ENCODE measurements around the gene BTD.
"Not testable (repeated sequence)": the region's sequence is repeated elsewhere in the genome, so short reads cannot be mapped to it uniquely, and the experiment has no call there.

BTD gene

DNA sequence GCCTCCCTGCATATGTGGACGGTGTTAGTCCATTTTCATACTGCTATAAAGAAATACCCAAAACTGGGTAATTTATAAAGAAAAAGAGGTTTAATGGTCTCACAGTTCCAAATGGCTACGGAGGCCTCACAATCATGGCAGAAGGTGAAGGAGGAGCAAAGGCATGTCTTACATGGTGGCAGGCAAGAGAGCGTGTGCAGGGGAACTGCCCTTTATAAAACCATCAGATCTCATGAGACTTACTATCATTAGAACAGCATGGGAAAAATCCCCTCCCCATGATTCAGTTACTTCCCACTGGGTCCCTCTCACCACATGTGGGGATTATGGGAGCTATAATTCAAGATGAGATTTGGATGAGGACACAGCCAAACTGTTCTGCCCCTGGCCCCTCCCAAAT is 1.3 kb downstream of the BTD start:
- in situ Hi-C loops (cut with MboI; ENCODE audit: low sequenced_read_pairs) = not testable (repeated sequence)

DNA sequence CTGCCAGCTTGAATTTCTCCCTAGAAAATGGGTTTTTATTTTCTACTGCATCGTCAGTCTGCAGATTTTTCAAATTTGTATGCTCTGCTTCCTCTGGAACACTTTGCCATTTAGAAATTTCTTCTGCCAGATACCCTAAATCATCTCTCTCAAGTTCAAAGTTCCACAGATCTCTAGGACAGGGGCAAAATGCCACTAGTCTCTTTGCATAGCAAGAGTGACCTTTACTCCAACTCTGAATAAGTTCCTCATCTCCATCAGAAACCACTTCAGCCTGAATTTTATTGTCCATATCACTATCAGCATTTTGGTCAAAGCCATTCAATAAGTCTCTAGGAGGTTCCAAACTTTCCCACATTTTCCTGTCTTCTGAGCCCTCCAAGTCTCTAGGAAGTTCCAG is 3.0 kb downstream of the BTD start:
- in situ Hi-C loops (cut with MboI; ENCODE audit: low sequenced_read_pairs) = not testable (repeated sequence)

DNA sequence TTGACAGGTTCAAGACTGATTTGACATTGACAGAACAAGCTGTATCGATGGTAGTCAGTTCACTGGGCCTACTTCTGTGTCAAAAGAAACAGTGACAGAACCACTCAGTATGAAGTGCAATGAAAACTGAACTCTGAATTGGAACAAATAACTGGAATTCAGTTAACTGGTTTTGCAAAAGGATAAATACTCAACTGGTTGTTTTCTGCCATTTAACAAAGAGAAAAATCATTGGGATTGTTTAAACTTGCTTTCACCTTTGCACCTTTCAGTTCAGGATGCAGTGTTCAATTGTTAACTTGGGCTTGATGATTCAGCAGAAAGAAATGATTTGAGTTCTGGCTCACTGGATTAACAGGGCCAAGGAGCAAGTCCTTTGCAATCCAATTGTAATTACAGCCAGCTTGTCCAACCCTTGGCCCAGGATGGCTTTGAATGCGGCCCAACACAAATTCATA is 4.9 kb downstream of the BTD start:
- in situ Hi-C loops (cut with MboI; ENCODE audit: low sequenced_read_pairs) = no loop called here

DNA sequence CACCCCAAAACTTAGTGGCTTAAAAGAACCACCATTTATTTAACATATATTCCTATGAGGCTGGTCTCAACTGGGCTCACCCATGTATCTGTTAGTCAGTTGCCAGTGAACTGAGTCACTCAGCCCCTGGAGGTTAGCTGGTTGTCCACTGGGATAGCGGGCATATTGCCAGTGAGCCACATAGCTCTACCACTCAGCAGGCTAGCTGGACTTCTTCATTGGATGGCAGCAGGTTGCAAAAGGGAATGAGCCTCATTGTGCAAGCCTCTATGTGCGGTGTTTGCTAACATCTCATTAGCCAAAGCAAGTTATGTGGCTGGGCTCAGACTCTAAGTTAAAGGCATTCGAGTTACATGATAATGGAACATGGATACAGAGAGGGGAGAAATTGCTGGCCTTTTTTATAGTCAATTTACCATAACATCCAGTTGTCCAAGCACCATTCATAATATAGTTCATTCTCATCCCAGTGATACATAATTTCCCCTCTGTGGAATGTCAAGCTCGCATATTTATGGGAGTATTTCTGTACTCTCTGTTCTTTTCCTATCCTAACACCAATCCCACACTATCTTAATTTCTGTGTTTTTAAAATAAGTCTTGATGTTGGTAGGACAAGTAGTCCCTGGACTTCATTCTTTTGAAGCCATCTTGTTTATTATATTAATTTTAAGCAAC is 8.7 kb downstream of the BTD start:
- in situ Hi-C loops (cut with MboI; ENCODE audit: low sequenced_read_pairs) = no loop called here

DNA sequence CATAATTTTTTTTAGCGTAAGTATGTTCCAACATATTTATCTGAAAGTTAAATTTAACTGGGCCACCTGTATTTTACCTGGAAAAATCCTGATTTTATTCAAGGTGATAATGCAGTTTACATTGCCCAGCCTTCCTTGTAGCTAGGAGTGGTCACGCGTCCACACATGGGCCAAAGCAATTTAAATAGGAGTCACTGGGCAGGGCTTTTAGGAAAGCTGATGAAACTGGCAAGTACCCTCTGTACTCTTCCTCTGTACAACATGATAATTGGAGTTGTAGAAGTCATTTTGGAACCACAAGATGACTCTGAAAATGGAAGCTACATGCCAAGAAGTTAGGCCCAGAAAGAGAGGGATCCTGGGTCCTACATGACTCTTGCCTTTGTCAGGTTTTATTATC is 9.5 kb downstream of the BTD start:
- in situ Hi-C loops (cut with MboI; ENCODE audit: low sequenced_read_pairs) = no loop called here

DNA sequence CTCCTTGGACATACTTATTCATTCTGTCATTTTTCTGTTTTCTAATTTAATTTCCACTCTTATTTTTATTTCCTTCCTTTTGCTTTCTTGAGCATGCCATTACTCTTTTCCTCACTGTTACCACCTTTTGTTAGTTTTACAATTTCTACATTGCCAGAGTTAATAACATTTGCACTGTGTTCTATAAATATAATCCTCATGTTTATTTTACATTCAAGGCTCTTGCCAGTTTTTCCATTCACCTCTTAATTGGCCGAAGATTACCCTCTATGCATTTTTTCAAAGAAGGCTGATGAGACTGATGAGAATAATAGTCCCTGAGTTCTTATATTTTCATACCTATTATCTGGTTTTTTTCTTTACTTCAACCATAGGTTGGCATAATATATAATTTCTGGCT is 10.5 kb downstream of the BTD start:
- in situ Hi-C loops (cut with MboI; ENCODE audit: low sequenced_read_pairs) = no loop called here

DNA sequence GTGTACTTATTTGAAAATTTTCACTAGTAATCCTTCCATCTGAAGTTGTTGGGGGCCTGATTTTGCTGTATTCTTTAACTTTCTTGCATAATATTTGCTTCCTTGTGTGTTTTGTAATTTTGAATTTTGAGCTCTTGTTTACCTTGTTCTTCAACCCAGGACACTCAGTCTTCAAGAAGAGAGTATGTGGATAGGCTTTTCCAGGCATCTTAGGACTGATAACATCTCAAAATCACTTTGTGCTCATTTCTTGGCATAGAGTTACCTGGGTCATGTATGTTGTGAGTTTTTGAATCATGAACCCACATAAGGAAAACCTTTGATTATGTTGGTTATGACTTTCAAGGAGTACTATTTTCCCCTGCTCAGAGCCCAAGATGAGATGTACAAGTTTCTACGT is 13.4 kb downstream of the BTD start:
- in situ Hi-C loops (cut with MboI; ENCODE audit: low sequenced_read_pairs) = no loop called here

DNA sequence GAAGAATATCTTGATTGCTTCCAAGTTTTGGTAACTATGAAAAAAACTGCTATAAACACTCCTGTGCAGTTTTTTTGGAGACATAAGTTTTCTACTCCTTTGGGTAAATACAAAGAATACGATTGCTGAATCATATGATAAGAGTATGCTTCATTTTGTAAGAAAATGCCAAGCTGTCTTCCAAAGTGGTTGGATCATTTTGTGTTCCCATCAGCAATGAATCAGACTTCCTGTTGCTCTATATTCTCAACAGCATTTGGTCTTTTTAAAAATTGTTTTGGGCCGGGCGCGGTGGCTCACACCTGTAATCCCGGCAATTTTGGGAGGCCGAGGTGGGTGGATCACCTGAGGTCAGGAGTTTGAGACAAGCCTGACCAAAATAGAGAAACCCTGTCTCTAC is 14.5 kb downstream of the BTD start:
- in situ Hi-C loops (cut with MboI; ENCODE audit: low sequenced_read_pairs) = no loop called here

DNA sequence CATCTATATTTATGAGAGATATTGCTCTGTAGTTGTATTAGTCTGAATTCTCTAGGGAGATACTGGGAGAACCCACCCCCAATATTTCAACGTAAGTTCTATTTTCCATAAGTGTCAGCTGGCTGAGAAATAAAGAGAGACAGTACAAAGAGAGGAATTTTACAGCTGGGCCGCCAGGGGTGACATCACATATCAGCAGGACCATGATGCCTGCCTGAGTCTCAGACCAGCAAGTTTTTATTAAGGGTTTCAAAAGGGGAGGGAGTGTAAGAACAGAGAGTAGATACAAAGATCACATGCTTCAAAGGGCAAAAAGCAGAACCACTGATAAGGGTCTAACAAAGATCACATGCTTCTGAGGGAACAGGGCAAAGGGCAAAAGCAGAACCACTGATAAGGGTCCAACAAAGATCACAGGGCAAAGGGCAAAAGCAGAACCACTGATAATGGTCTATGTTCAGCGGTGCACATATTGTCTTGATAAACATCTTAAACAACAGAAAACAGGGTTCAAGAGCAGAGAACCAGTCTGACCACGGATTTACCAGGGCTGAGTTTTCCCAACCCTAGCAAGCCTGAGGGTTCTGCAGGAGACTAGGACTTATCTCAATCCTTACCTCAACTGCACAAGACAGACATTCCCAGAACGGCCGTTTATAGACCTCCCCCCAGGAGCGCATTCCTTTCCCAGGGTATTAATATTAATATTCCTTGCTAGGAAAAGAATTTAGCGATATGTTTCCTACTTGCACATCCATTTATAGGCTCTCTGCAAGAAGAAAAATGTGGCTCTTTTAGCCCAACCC is 18.3 kb downstream of the BTD start:
- in situ Hi-C loops (cut with MboI; ENCODE audit: low sequenced_read_pairs) = not testable (repeated sequence)

DNA sequence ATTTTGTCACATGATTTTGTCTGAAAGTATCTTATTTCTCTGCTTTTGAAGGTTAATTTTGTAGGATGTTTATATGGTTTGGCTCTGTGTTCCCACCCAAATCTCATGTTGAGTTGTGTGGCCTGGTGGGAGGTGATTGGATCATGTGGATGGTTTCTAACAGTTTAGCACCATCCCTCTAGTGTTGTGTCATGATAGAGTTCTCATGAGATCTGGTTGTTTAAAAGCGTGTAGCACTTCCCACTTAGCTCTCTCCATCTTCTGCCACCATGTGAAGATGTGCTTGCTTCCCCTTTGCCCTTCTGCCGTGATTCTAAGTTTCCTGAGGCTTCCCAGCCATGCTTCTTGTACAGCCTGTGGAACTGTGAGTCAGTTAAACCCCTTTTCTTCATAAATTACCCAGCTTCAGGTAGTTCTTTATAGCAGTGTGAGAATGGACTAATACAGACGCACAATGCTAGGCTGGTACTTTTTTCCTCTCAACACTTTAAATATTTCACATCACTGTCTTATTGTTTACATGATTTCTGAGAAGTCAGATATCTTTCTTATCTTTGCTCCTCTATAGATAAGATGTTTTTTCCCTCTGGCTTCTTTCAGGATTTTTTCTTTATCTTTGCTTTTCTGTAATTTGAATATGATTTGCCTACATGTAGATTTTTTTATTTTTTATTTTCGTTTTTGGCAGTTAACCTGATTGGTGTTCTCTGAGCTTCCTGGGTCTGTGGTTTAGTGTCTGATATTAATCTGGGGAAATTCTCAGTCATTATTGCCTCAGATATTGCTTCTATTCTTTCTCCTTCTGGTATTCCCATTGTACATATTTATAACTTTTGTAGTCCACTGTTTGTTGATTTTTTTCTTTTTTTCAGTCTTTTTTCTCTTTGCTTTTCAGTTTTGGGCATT is 22.2 kb downstream of the BTD start:
- in situ Hi-C loops (cut with MboI; ENCODE audit: low sequenced_read_pairs) = no loop called here

DNA sequence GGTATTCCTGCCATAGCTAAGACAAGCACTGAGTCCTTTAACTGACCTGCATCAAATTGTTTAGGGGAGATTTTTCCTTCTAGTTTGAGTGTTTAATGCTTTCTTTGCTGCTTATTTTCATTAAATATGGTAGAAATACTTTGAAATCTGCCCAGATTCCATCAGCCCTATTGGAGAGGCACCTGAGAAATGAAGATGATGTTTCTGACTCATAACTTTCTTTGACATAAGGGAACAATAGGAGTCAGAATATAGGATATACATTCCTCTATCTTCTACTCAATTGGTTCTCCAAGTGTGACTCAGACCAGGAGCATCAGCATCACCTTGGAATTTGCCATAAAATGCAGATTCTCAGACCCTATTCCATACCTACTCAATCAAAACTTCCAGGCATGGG is 27.4 kb downstream of the BTD start:
- in situ Hi-C loops (cut with MboI; ENCODE audit: low sequenced_read_pairs) = loop anchor here (25.0 kb wide), 2 partner anchors 183 to 558 kb away; no protein-coding TSS in a partner anchor

DNA sequence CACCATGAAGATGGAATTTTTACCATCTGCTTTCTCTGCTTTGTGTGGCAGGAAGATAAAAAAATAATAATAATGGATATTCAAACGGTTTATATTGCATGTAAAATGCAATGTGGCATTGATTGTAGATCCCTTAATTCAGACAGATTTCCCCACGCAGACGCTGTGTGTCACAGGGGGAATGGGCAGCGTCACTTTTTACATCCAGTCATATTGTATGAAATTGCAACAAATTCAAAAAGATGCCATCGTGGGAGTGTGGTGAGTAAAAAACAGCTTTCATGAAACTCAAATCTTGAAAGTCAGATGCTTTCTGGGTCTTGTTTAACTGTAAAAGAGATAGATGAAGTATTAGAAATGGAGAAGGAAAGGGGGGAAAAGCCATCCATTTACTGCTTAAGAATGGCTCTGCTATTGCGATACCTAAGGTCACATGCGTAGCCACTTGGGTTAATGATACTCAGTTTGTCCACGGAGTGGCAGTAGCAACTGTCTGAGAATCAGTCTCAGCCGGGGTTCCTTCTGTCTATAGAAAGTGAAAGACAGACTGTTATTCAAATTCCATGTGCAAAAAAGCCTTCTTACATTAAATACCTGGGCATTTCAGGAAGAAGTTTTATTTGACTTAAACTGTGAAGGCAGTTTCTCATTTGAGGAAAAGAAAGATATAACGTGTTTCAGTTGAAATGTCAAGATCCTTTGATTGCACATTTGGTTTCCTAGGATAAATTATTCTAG is 28.5 kb downstream of the BTD start:
- in situ Hi-C loops (cut with MboI; ENCODE audit: low sequenced_read_pairs) = loop anchor here (25.0 kb wide), 2 partner anchors 182 to 557 kb away; no protein-coding TSS in a partner anchor

DNA sequence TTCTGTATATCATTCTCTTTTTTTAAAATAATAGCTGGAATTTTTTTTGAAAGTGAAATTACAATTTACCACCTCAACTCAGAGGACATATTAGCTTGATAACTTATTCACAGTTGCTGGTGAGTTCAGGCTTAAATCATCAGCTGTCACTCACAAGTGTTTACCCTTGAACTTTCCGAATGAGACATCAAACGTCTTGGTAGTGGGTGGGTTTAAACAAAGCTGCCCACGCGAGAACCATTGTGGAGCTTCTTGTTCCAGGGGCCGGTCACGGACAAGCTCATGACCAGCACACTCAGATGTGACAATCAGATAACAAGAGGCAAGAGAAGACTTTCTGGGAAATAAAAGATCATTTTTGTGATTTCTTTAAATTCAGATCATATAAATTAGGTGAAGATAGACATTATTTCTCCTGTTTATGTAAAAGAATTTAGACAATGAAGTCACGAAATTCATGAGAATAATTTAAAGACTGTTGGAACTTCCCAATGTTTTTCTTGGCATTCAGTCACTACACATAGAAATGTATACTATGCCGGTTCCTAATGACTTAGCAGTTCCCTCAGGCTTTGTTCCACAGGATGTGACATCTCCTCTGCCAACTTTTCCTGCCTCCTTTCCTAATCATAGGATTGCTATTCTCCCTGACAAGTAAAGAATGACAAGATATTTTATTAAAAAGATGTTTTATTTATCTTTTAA is 29.3 kb downstream of the BTD start:
- in situ Hi-C loops (cut with MboI; ENCODE audit: low sequenced_read_pairs) = loop anchor here (25.0 kb wide), 2 partner anchors 182 to 557 kb away; no protein-coding TSS in a partner anchor

DNA sequence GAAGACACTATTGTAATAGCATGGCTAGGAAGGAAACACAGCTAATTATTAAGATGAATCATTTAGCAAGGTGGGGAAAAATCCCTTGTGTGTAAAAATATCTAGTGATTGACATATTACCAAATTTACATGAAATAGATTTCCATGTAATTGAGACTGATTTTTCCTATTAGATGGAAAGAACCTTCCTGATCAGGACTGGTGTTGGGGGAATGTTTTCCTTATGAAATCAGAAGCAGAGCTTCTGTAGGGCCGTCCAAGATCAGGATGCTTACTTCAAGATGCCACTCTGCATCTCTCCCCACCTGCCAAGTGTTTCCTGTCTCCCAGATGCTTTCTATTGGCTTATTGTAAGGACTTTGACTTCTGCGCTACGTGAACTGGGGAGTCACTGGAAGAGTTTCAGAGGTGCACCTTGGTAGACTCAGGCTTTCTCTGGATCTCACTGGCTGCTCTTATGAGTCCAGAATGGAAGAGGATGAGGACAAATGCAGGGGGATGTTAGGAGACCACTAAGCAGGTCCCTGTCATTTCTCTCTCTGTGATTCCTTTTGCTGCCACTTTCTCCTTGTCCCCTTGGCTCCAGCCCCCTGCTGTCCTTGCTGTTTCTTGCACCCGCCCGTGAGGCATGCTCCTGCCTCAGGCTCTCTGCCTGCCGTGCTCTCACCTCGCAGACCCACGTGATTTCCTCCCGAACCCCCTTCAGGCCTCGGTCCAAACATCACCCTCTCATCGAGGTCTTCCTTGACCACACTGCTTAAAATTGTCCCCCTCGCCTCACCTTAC is 30.1 kb downstream of the BTD start:
- in situ Hi-C loops (cut with MboI; ENCODE audit: low sequenced_read_pairs) = loop anchor here (25.0 kb wide), 2 partner anchors 181 to 556 kb away; no protein-coding TSS in a partner anchor

DNA sequence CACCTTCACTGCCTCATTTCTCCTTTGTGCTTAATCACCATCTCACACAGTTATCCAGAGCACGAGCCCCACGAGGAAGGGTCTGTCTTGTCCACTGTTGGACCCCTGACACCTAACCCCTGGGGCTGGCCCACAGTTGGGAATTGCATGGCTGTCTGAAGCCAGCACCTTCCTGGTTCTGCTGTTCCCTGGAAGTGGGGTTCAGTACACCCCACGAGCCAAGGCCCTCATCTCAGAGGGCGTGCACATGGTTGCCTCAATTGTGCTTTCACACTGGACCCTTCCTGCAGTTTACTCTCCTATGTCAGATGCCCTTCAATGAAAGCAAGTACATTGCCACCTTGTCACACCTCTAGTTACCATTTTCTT is 30.7 kb downstream of the BTD start:
- in situ Hi-C loops (cut with MboI; ENCODE audit: low sequenced_read_pairs) = loop anchor here (25.0 kb wide), 2 partner anchors 180 to 555 kb away; no protein-coding TSS in a partner anchor

DNA sequence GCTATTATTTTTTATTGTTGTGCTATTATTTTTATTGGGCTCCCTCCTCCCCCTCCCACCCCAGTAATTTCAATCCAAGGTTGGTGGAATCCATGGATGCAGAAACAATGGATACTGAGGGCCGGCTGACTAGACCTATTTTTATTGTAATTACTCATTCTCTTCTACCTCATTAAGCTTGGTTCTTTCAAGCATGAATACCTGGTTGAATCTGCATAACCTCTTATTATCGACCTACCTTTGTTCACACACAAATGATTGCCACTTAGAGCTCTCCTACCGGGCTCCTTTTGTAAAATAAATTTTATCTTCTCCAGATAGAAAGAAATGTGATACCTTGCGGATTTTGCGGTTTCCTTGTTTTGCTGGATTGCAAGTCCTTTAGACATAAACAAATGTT is 31.6 kb downstream of the BTD start:
- in situ Hi-C loops (cut with MboI; ENCODE audit: low sequenced_read_pairs) = loop anchor here (25.0 kb wide), 2 partner anchors 179 to 554 kb away; no protein-coding TSS in a partner anchor

DNA sequence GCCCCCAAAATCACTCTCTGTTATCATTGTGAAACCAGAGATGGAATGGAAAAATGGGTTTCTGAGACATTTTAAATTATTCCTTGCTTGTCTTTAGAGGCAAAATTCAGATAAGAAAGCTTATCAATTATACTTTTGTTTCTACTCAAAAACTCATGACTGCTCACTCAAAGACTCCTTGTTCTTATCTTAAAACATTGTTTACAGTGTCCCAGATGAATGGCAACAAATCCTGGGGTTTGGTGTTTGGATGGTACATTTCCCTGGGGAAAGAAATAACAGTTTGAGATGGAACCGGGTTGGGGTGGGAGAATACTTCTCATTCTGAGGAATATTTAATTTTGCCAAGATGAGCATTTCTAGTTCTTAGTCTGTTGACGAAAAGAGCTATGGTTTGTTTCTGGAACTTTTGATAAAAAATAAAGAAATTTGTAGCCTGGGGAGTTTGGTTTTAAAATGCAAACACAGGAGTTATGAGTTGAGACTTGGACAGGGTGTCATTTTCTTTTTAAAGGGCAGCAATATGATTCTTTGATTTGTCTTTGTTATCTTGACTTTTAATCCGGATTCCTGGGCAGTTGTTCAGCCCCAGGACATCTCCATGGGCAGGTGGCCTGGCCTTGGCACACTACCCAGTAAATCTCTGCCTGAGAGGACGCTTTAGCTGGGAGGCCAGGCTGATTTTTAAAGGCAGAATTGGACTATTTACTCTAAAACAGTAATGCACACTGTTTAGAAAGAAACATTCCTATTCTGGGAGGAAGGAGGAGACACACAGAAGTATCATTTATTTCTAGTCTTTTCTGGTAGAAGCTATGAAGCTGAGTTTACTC is 32.4 kb downstream of the BTD start:
- in situ Hi-C loops (cut with MboI; ENCODE audit: low sequenced_read_pairs) = loop anchor here (25.0 kb wide), 2 partner anchors 178 to 553 kb away; no protein-coding TSS in a partner anchor

DNA sequence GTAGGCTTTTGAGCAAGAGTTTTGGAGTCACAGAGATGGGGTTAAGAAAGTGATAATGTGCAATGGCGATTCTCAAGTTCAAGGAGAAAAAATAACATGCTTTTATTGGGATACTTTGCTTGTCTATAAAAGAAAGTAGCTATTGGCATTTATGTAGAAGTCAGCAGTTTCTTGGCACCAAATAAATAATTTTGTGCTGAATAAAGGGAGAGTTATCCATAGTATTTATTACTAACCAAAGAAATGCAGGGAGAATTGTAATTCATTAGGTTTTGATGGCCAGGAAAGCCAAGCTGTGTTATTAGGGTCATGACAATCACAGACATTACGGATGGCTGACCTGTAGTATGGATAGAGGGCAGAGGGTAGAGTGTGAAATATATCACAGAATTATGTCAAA is 33.1 kb downstream of the BTD start:
- in situ Hi-C loops (cut with MboI; ENCODE audit: low sequenced_read_pairs) = loop anchor here (25.0 kb wide), 2 partner anchors 178 to 553 kb away; no protein-coding TSS in a partner anchor
